ENCODE data around the gene SGSM1. TPM values are rescaled to one million over a fixed set of nuclear protein-coding genes. Genes with fewer than 3 reads are reported as not detected.

The SGSM1 gene
- total and polyA plus RNA-seq, 2 of the 4 experiments (the other 2 are of a cell fraction) = not detected

DNA sequence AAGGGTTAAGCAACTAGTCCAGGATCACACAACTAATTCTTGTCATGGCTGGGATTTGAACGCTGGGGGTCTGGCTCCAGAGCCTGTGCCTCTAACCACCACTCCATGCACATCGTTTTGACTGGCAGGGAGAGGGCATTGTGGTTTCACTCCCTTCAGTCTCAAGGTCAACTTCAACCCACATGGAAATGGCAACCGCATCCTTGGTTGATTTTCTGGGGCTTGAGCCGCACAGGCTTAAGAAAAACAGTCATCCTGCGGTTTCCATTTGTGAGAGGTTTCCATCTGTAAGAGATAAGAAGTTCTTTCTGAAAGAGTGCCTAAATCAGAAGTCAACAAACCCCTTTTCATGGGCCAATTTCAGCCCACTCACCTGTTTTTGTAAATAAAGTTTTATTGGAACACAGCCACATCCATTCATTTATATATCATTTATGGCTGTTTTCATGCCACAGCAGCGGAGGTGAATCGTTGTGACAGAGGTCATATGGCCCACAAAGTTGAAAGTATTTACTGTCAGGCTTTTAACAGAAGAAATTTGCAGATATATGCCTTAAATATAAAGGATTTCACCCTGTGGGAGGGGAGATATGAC is 65.7 kb downstream of the SGSM1 start:
- H4K91ac ChIP-seq (ENCODE audit: insufficient read depth, low read depth, low read length) = no peak overlapping the region
- H2BK15ac ChIP-seq (ENCODE audit: low read depth, low read length) = no peak overlapping the region
- H3K9me3 ChIP-seq (ENCODE audit: control insufficient read depth, insufficient read depth, low read length) = 0 out of 2 replicates have a peak, but pooled peaks cover 2% of the 10 kb centered on the region
- H2BK120ac ChIP-seq (ENCODE audit: low read depth, low read length) = no peak overlapping the region
- H3K4me3 ChIP-seq (ENCODE audit: insufficient read depth, low read depth, low read length) = no peak overlapping the region
- no peak overlapping the region for H3K18ac ChIP-seq (ENCODE audit: low read depth, low read length)
- no peaks in the 10 kb centered on the region for H3K79me1 ChIP-seq (ENCODE audit: low read depth in 1 of 2, low read length in 2 of 2)
- no peak overlapping the region for H3K4me2 ChIP-seq (ENCODE audit: low read depth, low read length)
- no peak overlapping the region for H2AK9ac ChIP-seq (replicated peaks; ENCODE audit: low read depth, low read length, poor library complexity)
- dilution Hi-C loops (cut with HindIII; ENCODE audit: low sequenced_read_pairs, unreplicated experiment) (no loop called here), intact Hi-C loops (cut with micrococcal nuclease) (no loop called here), in situ Hi-C loops (cut with MboI; ENCODE audit: low sequenced_read_pairs) (no loop called here)
- H3K4ac ChIP-seq (ENCODE audit: low read depth, low read length) = no peak overlapping the region
- ChIA-PET POLR2A (ENCODE audit: unreplicated experiment) (no interaction called here), CTCF (no interaction called here)
- no peak overlapping the region for H4K8ac ChIP-seq (ENCODE audit: low read depth in 2 of 2, low read length in 2 of 2)
- H2AFZ ChIP-seq (replicated peaks; ENCODE audit: low read length, poor library complexity) = no peak overlapping the region
- no peaks in the 10 kb centered on the region for H3K36me3 ChIP-seq (ENCODE audit: control insufficient read depth, insufficient read depth, low read length)
- H2AK5ac ChIP-seq (ENCODE audit: low read depth, low read length) = no peak overlapping the region
- no peaks in the 10 kb centered on the region for H3K4me1 ChIP-seq (ENCODE audit: control insufficient read depth, insufficient read depth, low read length)
- no peaks in the 10 kb centered on the region for H4K20me1 ChIP-seq (ENCODE audit: insufficient read depth, low read length)
- no peak overlapping the region for H3K56ac ChIP-seq (ENCODE audit: extremely low read depth, insufficient read depth, low read length)
- H4K5ac ChIP-seq (ENCODE audit: low read depth, low read length) = no peak overlapping the region
- DNase-seq (no peak), ATAC-seq (ENCODE audit: low read depth) (no peak)
- H3K14ac ChIP-seq (replicated peaks; ENCODE audit: low read depth, low read length) = no peak overlapping the region
- TF ChIP-seq, protein P1, sequence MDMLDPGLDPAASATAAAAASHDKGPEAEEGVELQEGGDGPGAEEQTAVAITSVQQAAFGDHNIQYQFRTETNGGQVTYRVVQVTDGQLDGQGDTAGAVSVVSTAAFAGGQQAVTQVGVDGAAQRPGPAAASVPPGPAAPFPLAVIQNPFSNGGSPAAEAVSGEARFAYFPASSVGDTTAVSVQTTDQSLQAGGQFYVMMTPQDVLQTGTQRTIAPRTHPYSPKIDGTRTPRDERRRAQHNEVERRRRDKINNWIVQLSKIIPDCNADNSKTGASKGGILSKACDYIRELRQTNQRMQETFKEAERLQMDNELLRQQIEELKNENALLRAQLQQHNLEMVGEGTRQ (IDR thresholded peaks at IDR 0.05; ENCODE audit: low read depth, low read length) = no peak
- TF ChIP-seq NFE2L2 (IDR thresholded peaks at IDR 0.05; ENCODE audit: low read depth, low read length) = no peak
- no peak for TF ChIP-seq CEBPB (IDR thresholded peaks at IDR 0.05; ENCODE audit: low read depth, low read length)
- TF ChIP-seq BHLHE40 (IDR thresholded peaks at IDR 0.05; ENCODE audit: low read depth, low read length) = no peak
- no peak for TF ChIP-seq MXI1 (IDR thresholded peaks at IDR 0.05; ENCODE audit: borderline replicate concordance, low read depth, low read length)
- no peak for TF ChIP-seq RCOR1 (IDR thresholded peaks at IDR 0.05; ENCODE audit: insufficient replicate concordance, low read length)
- TF ChIP-seq MAFK (IDR thresholded peaks at IDR 0.05; ENCODE audit: low read depth, low read length) = no peak
- TF ChIP-seq, protein P2, sequence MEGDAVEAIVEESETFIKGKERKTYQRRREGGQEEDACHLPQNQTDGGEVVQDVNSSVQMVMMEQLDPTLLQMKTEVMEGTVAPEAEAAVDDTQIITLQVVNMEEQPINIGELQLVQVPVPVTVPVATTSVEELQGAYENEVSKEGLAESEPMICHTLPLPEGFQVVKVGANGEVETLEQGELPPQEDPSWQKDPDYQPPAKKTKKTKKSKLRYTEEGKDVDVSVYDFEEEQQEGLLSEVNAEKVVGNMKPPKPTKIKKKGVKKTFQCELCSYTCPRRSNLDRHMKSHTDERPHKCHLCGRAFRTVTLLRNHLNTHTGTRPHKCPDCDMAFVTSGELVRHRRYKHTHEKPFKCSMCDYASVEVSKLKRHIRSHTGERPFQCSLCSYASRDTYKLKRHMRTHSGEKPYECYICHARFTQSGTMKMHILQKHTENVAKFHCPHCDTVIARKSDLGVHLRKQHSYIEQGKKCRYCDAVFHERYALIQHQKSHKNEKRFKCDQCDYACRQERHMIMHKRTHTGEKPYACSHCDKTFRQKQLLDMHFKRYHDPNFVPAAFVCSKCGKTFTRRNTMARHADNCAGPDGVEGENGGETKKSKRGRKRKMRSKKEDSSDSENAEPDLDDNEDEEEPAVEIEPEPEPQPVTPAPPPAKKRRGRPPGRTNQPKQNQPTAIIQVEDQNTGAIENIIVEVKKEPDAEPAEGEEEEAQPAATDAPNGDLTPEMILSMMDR (conservative IDR thresholded peaks at IDR 0.05; ENCODE audit: low read depth, low read length) = no peak
- TF ChIP-seq FOS (IDR thresholded peaks at IDR 0.05; ENCODE audit: low read depth, low read length) = no peak
- WGBS, 2 experiments (ENCODE audit: extremely low coverage in 2 of 2, insufficient read length in 1 of 2) = 40% methylated on average over 1 of the region's 7 CpGs; no CpG with 5 or more reads in 1 of the 2 experiments
- no peak overlapping the region for H2BK5ac ChIP-seq (ENCODE audit: low read depth, low read length, poor library complexity, severe bottlenecking)
- no peak overlapping the region for H3K9ac ChIP-seq (ENCODE audit: low read depth, low read length)
- H3K27ac ChIP-seq (ENCODE audit: insufficient read depth, low read length) = no peak overlapping the region
- no peak overlapping the region for H3K23ac ChIP-seq (ENCODE audit: low read depth, low read length)
- BruUV-seq (replicated peaks) = no TSS peak
- H2BK20ac ChIP-seq (ENCODE audit: low read depth, low read length) = no peak overlapping the region
- H3K27me3 ChIP-seq (ENCODE audit: control insufficient read depth, insufficient read depth, low read length) = no peaks in the 10 kb centered on the region
- H3K9me1 ChIP-seq (ENCODE audit: insufficient read depth, low read length) = no peaks in the 10 kb centered on the region

Data from IMR-90 (cell line).